HG02588 (cell line): ENCODE results near the gene CHCHD3.

Experiments
- ATAC-seq: cut with Tn5 transposase; IDR thresholded peaks from one replicate; pipeline ENCODE4 v1.9.1; 2021; ENCODE audit warnings: mild to moderate bottlenecking, moderate library complexity; ENCODE audit not compliant: unreplicated experiment

The CHCHD3 gene

GRCh38 chr7:133079296-133079695, 2.6 kb downstream of the CHCHD3 start:
- ATAC-seq = no peak

GRCh38 chr7:133077394-133077793, 4.5 kb downstream of the CHCHD3 start:
- no peak for ATAC-seq

- no peak for ATAC-seq
Measured at GRCh38 chr7:133076142-133076541, 5.7 kb downstream of the CHCHD3 start.

- no peak for ATAC-seq
Measured at GRCh38 chr7:133071506-133071905, 10.4 kb downstream of the CHCHD3 start.

- no peak for ATAC-seq
Measured at GRCh38 chr7:133070562-133070961, 11.3 kb downstream of the CHCHD3 start.

GRCh38 chr7:133065301-133065700, 16.6 kb downstream of the CHCHD3 start:
- ATAC-seq = no peak

GRCh38 chr7:133064082-133064820, 17.6 kb downstream of the CHCHD3 start:
- ATAC-seq = no peak

GRCh38 chr7:133061792-133062191, 20.1 kb downstream of the CHCHD3 start:
- ATAC-seq = no peak

- ATAC-seq = no peak
Measured at GRCh38 chr7:133061357-133061756, 20.5 kb downstream of the CHCHD3 start.

GRCh38 chr7:133060004-133060403, 21.9 kb downstream of the CHCHD3 start:
- no peak for ATAC-seq

GRCh38 chr7:133059263-133059662, 22.6 kb downstream of the CHCHD3 start:
- no peak for ATAC-seq

- ATAC-seq = no peak
Measured at GRCh38 chr7:133056370-133057238, 25.3 kb downstream of the CHCHD3 start.

- ATAC-seq = no peak
Measured at GRCh38 chr7:133054162-133054840, 27.6 kb downstream of the CHCHD3 start.

GRCh38 chr7:133053321-133053891, 28.5 kb downstream of the CHCHD3 start:
- no peak for ATAC-seq

GRCh38 chr7:133052826-133053225, 29.1 kb downstream of the CHCHD3 start:
- no peak for ATAC-seq

GRCh38 chr7:133052401-133052756, 29.5 kb downstream of the CHCHD3 start:
- no peak for ATAC-seq

GRCh38 chr7:133051719-133052400, 30.0 kb downstream of the CHCHD3 start:
- no peak for ATAC-seq

GRCh38 chr7:133051066-133051465, 30.8 kb downstream of the CHCHD3 start:
- ATAC-seq = no peak

GRCh38 chr7:133050200-133050995, 31.5 kb downstream of the CHCHD3 start:
- no peak for ATAC-seq

GRCh38 chr7:133048589-133048988, 33.3 kb downstream of the CHCHD3 start:
- no peak for ATAC-seq
